HUES6 (cell line): Measurements from ENCODE around the gene SREBF2.
A peak's percentile ranks its signal among the peaks of the same experiment; 100 is the strongest.

Experiments used
- H3K27ac ChIP-seq: 2 replicates; pipeline ENCODE4 v1.7.0; 2013; ENCODE audit warnings: low read depth, mild to moderate bottlenecking, low read length, inconsistent platforms
- H3K27me3 ChIP-seq: 2 replicates; pipeline ENCODE4 v1.6.1; 2013; ENCODE audit warnings: low read length; ENCODE audit not compliant: control insufficient read depth, insufficient read depth
- H3K36me3 ChIP-seq: 2 replicates; pipeline ENCODE4 v1.6.1; 2013; ENCODE audit warnings: low read length; ENCODE audit not compliant: control insufficient read depth, insufficient read depth
- H3K4me1 ChIP-seq: 2 replicates; pipeline ENCODE4 v1.6.1; 2013; ENCODE audit warnings: low read length; ENCODE audit not compliant: control insufficient read depth, insufficient read depth
- H3K4me3 ChIP-seq: 2 replicates; pipeline ENCODE4 v1.5.1; 2013; ENCODE audit warnings: low read depth, low read length
- H3K9ac ChIP-seq: one replicate; pipeline ENCODE4 v1.6.1; 2013; ENCODE audit warnings: mild to moderate bottlenecking, low read length
- H3K9me3 ChIP-seq: 2 replicates; pipeline ENCODE4 v1.6.1; 2013; ENCODE audit warnings: low read depth, low read length; ENCODE audit not compliant: control insufficient read depth, insufficient read depth

The SREBF2 gene

GRCh38 chr22:41845380-41846267 lies 12.7 kb downstream of the SREBF2 start:
- peaks cover 39% of the 10 kb centered on the region for H3K4me1 ChIP-seq
- H3K36me3 ChIP-seq, result peaks cover 26% of the 10 kb centered on the region
- no peak overlapping the region for H3K9ac ChIP-seq

DNA sequence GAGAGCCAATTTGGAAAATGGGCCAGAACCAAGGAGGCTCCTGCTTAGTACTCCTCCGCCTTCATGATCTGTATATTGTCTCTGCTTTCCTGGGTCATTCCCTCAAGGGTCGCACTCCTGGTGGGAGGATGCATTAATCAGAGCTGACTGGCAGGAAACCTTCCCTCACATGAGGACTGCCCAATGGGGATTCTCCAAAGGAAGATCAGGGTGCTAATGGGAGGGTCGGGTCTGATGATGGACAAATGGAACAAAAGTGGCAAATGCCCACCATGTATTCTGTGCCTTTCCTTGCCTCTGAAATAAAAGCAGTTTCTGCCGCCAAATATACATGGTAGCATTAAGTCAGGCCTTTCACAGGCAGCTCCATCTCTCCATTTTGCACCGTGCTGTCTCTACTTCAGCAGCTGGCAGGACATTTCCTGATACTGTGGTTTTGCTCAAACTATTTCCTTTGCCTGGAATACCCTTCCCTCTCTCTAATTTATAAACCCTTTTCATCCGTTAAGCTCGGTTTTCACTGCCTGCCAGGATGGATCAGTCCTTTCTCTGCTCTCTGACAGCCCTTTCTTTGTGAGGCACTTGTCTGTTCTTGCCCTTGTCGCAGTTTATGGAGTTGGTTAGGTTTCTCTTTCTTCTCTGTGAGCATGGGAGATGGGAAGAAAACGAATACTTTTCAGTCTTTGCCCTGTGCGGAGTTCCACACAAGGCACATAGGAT lies 13.5 kb downstream of the SREBF2 start:
- H3K36me3 ChIP-seq, result peaks cover 18% of the 10 kb centered on the region
- no peak overlapping the region for H3K27ac ChIP-seq
- peaks cover 39% of the 10 kb centered on the region for H3K4me1 ChIP-seq
- no peaks in the 10 kb centered on the region for H3K27me3 ChIP-seq
- H3K4me3 ChIP-seq, result no peak overlapping the region
- H3K9ac ChIP-seq, result no peak overlapping the region
- H3K9me3 ChIP-seq, result no peaks in the 10 kb centered on the region

More at GRCh38 chr22:41845380-41846267, 12.7 kb downstream of the SREBF2 start:
- H3K27ac ChIP-seq, result no peak overlapping the region
- no peaks in the 10 kb centered on the region for H3K27me3 ChIP-seq
- no peaks in the 10 kb centered on the region for H3K9me3 ChIP-seq
- H3K4me3 ChIP-seq, result no peak overlapping the region

DNA sequence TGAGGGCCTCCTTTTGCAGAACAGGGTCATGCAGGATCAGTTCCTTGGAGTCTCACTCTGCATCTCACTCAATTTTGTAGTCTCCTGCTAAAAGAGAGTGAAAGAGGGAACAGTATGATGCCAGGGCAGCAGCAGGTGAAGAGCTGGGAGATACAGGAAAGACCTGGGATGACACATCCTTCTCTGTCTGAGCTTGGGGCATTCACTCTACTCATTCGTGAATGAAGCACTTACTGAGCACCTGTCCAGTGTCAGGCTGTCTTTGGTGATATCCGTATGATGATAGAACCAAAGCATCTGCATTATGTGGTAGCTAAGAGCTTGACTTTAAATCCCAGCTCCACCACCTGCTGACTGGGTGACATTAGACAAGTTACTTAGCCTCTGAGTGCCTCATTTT lies 14.4 kb downstream of the SREBF2 start:
- Histone ChIP-seq H3K9me3 (no peaks in the 10 kb centered on the region), H3K27ac (no peak overlapping the region), H3K4me3 (no peak overlapping the region), H3K36me3 (peaks cover 12% of the 10 kb centered on the region), H3K4me1 (peaks cover 39% of the 10 kb centered on the region), H3K27me3 (no peaks in the 10 kb centered on the region), H3K9ac (no peak overlapping the region)

DNA sequence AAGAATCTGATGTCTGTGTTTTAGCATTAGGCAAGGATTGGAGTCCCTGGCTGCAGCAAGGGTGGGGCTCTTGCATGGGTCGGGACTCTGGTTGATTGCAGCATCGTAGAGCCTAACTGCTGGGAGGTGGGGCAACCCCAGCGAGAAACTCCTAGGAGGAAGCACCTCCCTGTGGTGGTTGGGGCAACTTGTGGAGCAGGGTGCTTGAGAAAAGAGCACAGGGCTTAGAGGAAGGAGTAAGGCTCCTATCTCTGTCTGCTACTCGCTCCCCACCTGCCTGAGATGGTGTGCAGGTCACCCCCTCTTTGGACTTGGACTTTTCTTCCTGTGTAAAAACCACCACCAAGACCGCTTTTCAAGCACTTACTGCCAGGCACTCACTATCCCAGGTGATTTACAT lies 15.6 kb downstream of the SREBF2 start:
- Histone ChIP-seq H3K9me3 (no peaks in the 10 kb centered on the region), H3K27ac (no peak overlapping the region), H3K4me1 (peaks cover 44% of the 10 kb centered on the region), H3K36me3 (peaks cover 4% of the 10 kb centered on the region), H3K4me3 (no peak overlapping the region), H3K9ac (no peak overlapping the region), H3K27me3 (no peaks in the 10 kb centered on the region)

DNA sequence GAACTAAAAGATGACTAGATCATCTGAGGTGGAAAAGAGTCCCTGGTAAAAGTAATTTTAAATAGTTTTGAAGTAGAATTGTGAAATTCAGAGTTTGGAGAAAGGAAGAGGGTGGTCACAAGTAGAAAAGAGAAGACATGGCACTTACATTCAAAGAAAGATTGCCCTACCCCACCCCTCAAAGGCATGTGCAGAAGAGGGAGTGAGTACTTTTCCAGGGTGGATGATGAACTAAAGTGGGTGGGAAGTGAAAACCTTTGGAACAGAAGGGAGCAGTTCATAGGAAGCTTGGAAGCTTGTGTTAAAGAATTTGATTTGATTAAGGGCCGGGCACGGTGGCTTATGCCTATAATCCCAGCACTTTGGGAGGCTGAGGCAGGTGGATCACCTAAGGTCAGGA lies 23.6 kb downstream of the SREBF2 start:
- Histone ChIP-seq H3K9ac (no peak overlapping the region), H3K36me3 (peaks cover 7% of the 10 kb centered on the region), H3K27me3 (no peaks in the 10 kb centered on the region), H3K9me3 (no peaks in the 10 kb centered on the region), H3K4me1 (peaks cover 12% of the 10 kb centered on the region; the same call in 1 of the 2 replicates), H3K27ac (no peak overlapping the region), H3K4me3 (no peak overlapping the region)

DNA sequence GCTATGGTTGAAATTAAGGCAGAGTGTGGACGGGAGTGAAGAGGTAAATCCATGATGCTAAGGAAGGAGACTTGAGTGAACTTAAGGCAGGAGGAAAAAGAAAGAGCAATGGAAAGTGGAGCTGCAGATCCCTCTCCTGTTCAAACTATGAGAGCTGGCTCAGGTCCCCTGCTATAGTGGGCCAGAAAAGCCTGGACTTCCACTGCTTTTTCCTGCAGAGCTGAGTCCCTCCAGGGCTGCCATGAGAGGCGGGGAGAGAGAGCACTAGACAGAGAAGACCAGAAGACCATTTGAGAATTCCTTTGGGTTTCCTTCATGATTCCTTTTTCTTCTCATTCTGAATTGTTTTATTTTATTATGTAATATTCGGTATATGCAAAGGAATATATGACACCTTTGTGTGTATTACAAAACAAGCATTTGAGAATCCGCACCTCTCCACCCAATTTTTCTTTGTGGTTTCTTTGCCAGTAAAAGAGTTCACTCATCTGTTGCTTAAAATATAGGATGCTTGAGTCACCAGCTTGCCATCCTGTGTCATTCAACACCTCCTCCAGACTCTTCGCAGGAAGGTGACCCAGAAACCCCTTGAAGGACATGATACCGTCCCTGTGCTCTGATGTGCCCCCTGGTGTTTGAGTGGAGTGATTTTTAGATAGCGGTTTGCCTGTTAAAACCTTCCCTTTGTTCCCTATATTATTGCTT lies 24.4 kb downstream of the SREBF2 start:
- Histone ChIP-seq H3K4me1 (peaks cover 17% of the 10 kb centered on the region), H3K36me3 (peaks cover 7% of the 10 kb centered on the region), H3K27me3 (no peaks in the 10 kb centered on the region), H3K9me3 (no peaks in the 10 kb centered on the region), H3K4me3 (no peak overlapping the region), H3K9ac (no peak overlapping the region), H3K27ac (no peak overlapping the region)

DNA sequence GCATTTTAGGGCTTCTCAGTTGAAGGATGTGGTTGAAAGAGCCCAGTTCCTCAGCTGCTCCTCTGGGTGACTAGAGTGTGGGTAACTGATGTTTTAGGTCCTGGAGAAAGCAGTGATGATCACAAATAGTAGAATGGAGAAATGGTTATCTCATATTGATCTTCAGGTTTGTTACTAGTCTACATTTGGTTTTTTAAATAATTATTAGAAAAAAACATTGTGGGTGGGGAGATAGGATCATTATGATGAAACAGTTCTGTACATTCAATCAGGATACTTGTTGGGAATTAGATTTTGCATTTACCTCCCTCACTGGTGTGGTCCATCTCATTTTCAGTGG lies 24.9 kb downstream of the SREBF2 start:
- Histone ChIP-seq H3K4me1 (peaks cover 21% of the 10 kb centered on the region), H3K27me3 (no peaks in the 10 kb centered on the region)

DNA sequence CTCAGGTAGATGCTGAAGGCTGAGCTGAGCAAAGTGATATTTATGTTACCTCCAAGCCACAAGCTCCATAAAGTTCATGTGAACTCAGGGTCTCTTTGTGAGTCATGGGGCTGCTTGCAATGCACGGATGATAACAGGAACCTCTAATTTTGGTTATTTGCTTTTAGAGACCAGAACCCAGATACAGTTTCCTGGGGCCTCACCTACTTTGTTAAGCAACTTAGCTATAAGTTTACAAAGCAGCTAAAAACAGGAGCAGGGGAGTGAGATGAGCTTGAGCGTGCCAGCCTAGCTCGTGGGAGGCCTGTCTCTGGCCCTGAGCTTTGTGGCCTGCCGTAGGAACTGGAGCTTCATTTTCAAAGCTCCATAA lies 29.2 kb downstream of the SREBF2 start:
- no peaks in the 10 kb centered on the region for H3K27me3 ChIP-seq
- H3K27ac ChIP-seq, result 0 out of 2 replicates have a peak overlapping the region, but pooled peaks have one; percentile 43
- no peaks in the 10 kb centered on the region for H3K9me3 ChIP-seq
- peaks cover 23% of the 10 kb centered on the region for H3K36me3 ChIP-seq
- no peak overlapping the region for H3K4me3 ChIP-seq
- no peak overlapping the region for H3K9ac ChIP-seq
- peaks cover 22% of the 10 kb centered on the region for H3K4me1 ChIP-seq

More for the DNA sequence above, 24.9 kb downstream of the SREBF2 start:
- no peak overlapping the region for H3K9ac ChIP-seq
- peaks cover 7% of the 10 kb centered on the region for H3K36me3 ChIP-seq
- no peak overlapping the region for H3K27ac ChIP-seq
- H3K4me3 ChIP-seq, result no peak overlapping the region
- H3K9me3 ChIP-seq, result no peaks in the 10 kb centered on the region

DNA sequence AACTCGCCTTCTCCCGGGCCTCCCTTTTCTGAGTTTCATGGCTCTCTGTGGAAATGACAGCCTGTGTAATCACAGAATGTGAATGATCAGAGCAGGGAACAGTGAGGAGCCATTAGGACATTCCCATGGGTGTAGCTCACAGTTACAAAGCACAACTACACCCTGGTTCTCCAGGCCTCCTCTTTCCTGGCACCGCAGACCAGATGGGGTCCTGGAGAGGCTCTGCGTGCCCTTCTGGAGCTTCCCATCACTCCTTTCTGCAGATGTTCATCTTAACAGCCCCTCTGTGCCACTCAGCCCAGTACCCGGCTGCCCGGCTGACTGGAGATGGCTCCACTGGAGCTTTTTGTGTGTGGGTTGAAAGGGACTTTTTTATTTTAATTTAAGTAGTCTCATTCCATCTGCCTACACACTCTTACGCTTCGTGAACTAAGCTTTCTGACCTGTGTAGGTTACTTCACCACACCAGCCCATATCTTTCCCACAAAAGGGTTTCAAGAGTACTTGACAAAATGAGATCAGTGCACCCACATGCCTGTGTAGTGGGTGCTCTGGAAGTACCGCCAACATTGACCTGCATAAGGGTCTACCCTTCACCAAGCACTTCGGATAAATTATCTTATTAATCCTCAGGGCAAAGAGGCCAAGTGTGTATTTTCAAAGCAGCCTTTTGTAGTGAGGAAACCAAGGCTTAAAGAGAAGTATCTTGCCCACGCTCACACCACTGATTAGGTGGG lies 29.8 kb downstream of the SREBF2 start:
- H3K36me3 ChIP-seq, result peaks cover 27% of the 10 kb centered on the region
- peaks cover 17% of the 10 kb centered on the region for H3K4me1 ChIP-seq
- H3K4me3 ChIP-seq, result no peak overlapping the region
- H3K27ac ChIP-seq, result 0 out of 2 replicates have a peak overlapping the region, but pooled peaks have one; percentile 43
- H3K9me3 ChIP-seq, result no peaks in the 10 kb centered on the region
- no peaks in the 10 kb centered on the region for H3K27me3 ChIP-seq
- H3K9ac ChIP-seq, result no peak overlapping the region

DNA sequence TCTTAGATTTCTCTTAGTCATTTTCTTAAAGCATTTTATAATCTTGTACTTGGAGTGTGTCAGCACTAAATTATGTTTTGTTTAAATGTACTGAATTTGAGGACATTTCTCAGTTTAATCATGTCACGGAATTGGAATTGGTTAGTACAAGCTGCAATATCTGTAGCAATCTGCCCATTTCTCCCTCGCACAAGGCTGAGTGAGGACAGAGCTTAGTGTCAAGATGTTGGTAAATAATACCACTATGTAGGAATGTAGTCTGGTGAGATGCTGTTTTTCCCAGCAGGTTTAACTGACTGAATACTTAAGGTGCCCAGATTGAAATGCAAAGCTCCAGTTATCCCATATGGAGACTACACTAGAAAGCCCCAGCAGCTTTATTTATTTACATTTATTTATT lies 30.6 kb downstream of the SREBF2 start:
- Histone ChIP-seq H3K27ac (no peak overlapping the region), H3K9me3 (no peaks in the 10 kb centered on the region), H3K27me3 (no peaks in the 10 kb centered on the region), H3K9ac (no peak overlapping the region), H3K4me1 (peaks cover 16% of the 10 kb centered on the region), H3K4me3 (no peak overlapping the region), H3K36me3 (peaks cover 31% of the 10 kb centered on the region)
